ENCODE results near the gene KIDINS220. TPM values are rescaled to one million over a fixed set of nuclear protein-coding genes. Genes with fewer than 3 reads are reported as not detected.

The KIDINS220 gene
- total RNA-seq, 1 donor from 2014 or later: 60.0 TPM

DNA sequence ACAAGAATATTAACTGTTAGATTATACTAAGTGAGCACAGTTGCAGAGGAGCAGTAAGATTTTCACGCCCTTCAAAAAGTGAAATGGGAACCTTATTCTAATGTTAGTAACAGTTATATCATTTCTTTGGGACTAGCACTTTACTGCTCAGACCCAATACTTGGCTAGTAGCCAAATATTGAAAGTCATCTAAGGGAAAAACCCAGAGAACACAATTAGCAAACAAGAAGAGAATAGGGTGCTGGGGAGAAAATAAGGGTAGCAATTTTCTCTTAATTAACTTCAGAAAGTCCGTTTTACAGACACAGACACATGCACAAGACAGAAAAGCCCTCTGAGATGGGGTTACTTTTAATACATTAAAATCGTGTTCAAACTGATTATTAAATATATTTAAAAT is 83.8 kb downstream of the KIDINS220 start:
- no peak for DNase-seq
- peaks cover 48% of the 10 kb centered on the region for H3K36me3 ChIP-seq
- intact Hi-C loops (cut with micrococcal nuclease): no loop called here
- TF ChIP-seq, protein P1, sequence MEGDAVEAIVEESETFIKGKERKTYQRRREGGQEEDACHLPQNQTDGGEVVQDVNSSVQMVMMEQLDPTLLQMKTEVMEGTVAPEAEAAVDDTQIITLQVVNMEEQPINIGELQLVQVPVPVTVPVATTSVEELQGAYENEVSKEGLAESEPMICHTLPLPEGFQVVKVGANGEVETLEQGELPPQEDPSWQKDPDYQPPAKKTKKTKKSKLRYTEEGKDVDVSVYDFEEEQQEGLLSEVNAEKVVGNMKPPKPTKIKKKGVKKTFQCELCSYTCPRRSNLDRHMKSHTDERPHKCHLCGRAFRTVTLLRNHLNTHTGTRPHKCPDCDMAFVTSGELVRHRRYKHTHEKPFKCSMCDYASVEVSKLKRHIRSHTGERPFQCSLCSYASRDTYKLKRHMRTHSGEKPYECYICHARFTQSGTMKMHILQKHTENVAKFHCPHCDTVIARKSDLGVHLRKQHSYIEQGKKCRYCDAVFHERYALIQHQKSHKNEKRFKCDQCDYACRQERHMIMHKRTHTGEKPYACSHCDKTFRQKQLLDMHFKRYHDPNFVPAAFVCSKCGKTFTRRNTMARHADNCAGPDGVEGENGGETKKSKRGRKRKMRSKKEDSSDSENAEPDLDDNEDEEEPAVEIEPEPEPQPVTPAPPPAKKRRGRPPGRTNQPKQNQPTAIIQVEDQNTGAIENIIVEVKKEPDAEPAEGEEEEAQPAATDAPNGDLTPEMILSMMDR (IDR thresholded peaks at IDR 0.05; ENCODE audit: borderline replicate concordance): no peak
- H3K4me1 ChIP-seq: peaks cover 22% of the 10 kb centered on the region
- no peak overlapping the region for H3K4me3 ChIP-seq
- H3K27me3 ChIP-seq (ENCODE audit: low read depth): no peaks in the 10 kb centered on the region
- H3K27ac ChIP-seq (replicated peaks): no peak overlapping the region
- peaks cover 13% of the 10 kb centered on the region for H3K9me3 ChIP-seq (replicated peaks)

- Histone ChIP-seq H3K4me3 (no peak overlapping the region), H3K27ac (replicated peaks) (no peak overlapping the region), H3K27me3 (ENCODE audit: low read depth) (no peaks in the 10 kb centered on the region), H3K9me3 (replicated peaks) (peaks cover 13% of the 10 kb centered on the region), H3K36me3 (peaks cover 50% of the 10 kb centered on the region), H3K4me1 (peaks cover 22% of the 10 kb centered on the region)
- no peak for DNase-seq
- TF ChIP-seq, protein P1 (IDR thresholded peaks at IDR 0.05; ENCODE audit: borderline replicate concordance): no peak
- intact Hi-C loops (cut with micrococcal nuclease): no loop called here
Observed at GRCh38 chr2:8752385-8752784, 85.0 kb downstream of the KIDINS220 start.

- Histone ChIP-seq H3K27me3 (ENCODE audit: low read depth) (no peaks in the 10 kb centered on the region), H3K4me3 (no peak overlapping the region), H3K4me1 (peaks cover 22% of the 10 kb centered on the region), H3K36me3 (peaks cover 48% of the 10 kb centered on the region), H3K9me3 (replicated peaks) (no peaks in the 10 kb centered on the region), H3K27ac (replicated peaks) (no peak overlapping the region)
- DNase-seq: no peak
- intact Hi-C loops (cut with micrococcal nuclease): no loop called here
- TF ChIP-seq, protein P1 (IDR thresholded peaks at IDR 0.05; ENCODE audit: borderline replicate concordance): no peak
Observed at GRCh38 chr2:8750221-8750620, 87.2 kb downstream of the KIDINS220 start.

GRCh38 chr2:8743261-8743660 is 94.2 kb downstream of the KIDINS220 start:
- no peak overlapping the region for H3K4me3 ChIP-seq
- DNase-seq: no peak
- no peaks in the 10 kb centered on the region for H3K27me3 ChIP-seq (ENCODE audit: low read depth)
- peaks cover 68% of the 10 kb centered on the region for H3K36me3 ChIP-seq
- no peaks in the 10 kb centered on the region for H3K9me3 ChIP-seq (replicated peaks)
- H3K27ac ChIP-seq (replicated peaks): no peak overlapping the region
- intact Hi-C loops (cut with micrococcal nuclease): no loop called here
- TF ChIP-seq, protein P1 (IDR thresholded peaks at IDR 0.05; ENCODE audit: borderline replicate concordance): no peak
- H3K4me1 ChIP-seq: no peaks in the 10 kb centered on the region

DNA sequence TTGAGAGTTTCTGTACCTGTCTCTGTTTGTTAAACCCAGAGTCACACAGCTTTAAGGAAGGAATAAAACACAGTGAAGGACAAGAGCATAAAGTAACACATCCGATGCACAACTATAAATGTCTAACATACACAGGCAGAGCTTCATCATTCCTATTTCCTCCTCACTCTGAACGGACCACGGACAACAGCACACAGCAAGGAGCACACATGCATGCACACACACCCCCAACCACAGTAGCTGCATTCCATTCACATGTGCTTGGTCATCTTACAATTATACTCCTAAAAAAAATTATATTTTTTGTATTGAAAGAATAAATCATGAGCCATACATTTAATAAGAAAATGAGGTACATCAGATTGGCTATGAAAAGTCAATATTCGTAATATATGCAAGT is 97.3 kb downstream of the KIDINS220 start:
- Histone ChIP-seq H3K4me1 (no peaks in the 10 kb centered on the region), H3K27ac (replicated peaks) (no peak overlapping the region), H3K36me3 (peaks cover 69% of the 10 kb centered on the region), H3K27me3 (ENCODE audit: low read depth) (no peaks in the 10 kb centered on the region), H3K9me3 (replicated peaks) (no peaks in the 10 kb centered on the region), H3K4me3 (no peak overlapping the region)
- no peak for DNase-seq
- TF ChIP-seq, protein P1 (IDR thresholded peaks at IDR 0.05; ENCODE audit: borderline replicate concordance): no peak
- intact Hi-C loops (cut with micrococcal nuclease): no loop called here

Measured in left ventricle myocardium inferior (tissue), 1 donor.